HEK293 (cell line): ENCODE results near the gene NDRG3.
A peak's percentile ranks its signal among the peaks of the same experiment; 100 is the strongest.

ENCODE experiments used
- CTCF ChIA-PET: fragments of 350-600 bp; formaldehyde crosslinking; extraction: SDS; loops from one replicate; lab custom pipeline; 2021; ENCODE audit warnings: antibody characterized with exemption; lab: Yijun Ruan, JAX
- POLR2A ChIA-PET: fragments of 300-600 bp; formaldehyde crosslinking; extraction: SDS; loops from one replicate; lab custom pipeline; 2020; ENCODE audit warnings: antibody characterized with exemption, inconsistent platforms; lab: Yijun Ruan, JAX
- H3K27ac ChIP-seq: fragments of 200-500 bp; sonication (Bioruptor generic); 2 replicates; pipeline ENCODE4 v1.5.1; 2014; ENCODE audit warnings: low read depth, low read length, control low read depth, inconsistent platforms; ENCODE audit errors: extremely low read depth
- H3K36me3 ChIP-seq, 2 experiments: fragments of 200-500 bp in 1 of 2; sonication (Bioruptor generic) in 1 of 2; 1 replicate in 1 of 2; 2 replicates in 1 of 2; pipeline ENCODE4 v1.5.1; 2014 to 2017; ENCODE audit warnings: inconsistent platforms in 2 of 2, low read length in 2 of 2; ENCODE audit not compliant: control insufficient read depth in 2 of 2, insufficient read depth in 1 of 2
- H3K4me1 ChIP-seq: fragments of 200-500 bp; sonication (Bioruptor generic); 2 replicates; pipeline ENCODE4 v1.5.1; 2014; ENCODE audit warnings: mild to moderate bottlenecking, low read length, inconsistent platforms; ENCODE audit not compliant: control insufficient read depth, insufficient read depth
- H3K4me3 ChIP-seq: 2 replicates; pipeline ENCODE4 v1.5.1; 2011; ENCODE audit warnings: low read depth, mild to moderate bottlenecking, control low read depth, low read length, moderate library complexity
- H3K9me3 ChIP-seq: fragments of 200-500 bp; sonication (Bioruptor generic); 2 replicates; pipeline ENCODE4 v1.5.1; 2014; ENCODE audit warnings: low read depth, low read length, inconsistent platforms; ENCODE audit not compliant: control insufficient read depth, insufficient read depth
- AEBP2 ChIP-seq: fragments of 450-650 bp; formaldehyde crosslinking; IDR thresholded peaks from 2 replicates; pipeline ENCODE4 v1.5.1; 2016; ENCODE audit warnings: missing biosample characterization, missing genetic modification characterization, borderline replicate concordance
- BCL11B ChIP-seq: fragments of 450-650 bp; formaldehyde crosslinking; IDR thresholded peaks from 2 replicates; pipeline ENCODE4 v1.5.1; 2016; ENCODE audit warnings: low read depth, missing biosample characterization, missing genetic modification characterization
- BCL6B ChIP-seq: fragments of 450-650 bp; formaldehyde crosslinking; IDR thresholded peaks from 2 replicates; pipeline ENCODE4 v1.5.1; 2017; ENCODE audit warnings: missing biosample characterization, missing genetic modification characterization
- EGR2 ChIP-seq: fragments of 450-650 bp; formaldehyde crosslinking; IDR thresholded peaks from 2 replicates; pipeline ENCODE4 v1.5.1; 2016; ENCODE audit warnings: low read depth, missing biosample characterization, missing genetic modification characterization
- FEZF1 ChIP-seq: fragments of 450-650 bp; formaldehyde crosslinking; IDR thresholded peaks from 2 replicates; pipeline ENCODE4 v1.5.1; 2016; ENCODE audit warnings: missing biosample characterization, missing genetic modification characterization
- GLIS1 ChIP-seq: fragments of 450-650 bp; formaldehyde crosslinking; IDR thresholded peaks from 2 replicates; pipeline ENCODE4 v1.5.1; 2016; ENCODE audit warnings: missing biosample characterization, missing genetic modification characterization
- PBX3 ChIP-seq: sonication (generic); formaldehyde crosslinking; IDR thresholded peaks from 2 replicates; pipeline ENCODE4 v1.8.1; 2022; ENCODE audit warnings: mild to moderate bottlenecking, moderate library complexity, missing genetic modification reagents
- PRDM6 ChIP-seq: fragments of 450-650 bp; formaldehyde crosslinking; IDR thresholded peaks from 2 replicates; pipeline ENCODE4 v1.5.1; 2017; ENCODE audit warnings: missing biosample characterization, missing genetic modification characterization
- ZBTB26 ChIP-seq: fragments of 450-650 bp; formaldehyde crosslinking; optimal IDR thresholded peaks from 2 replicates; pipeline ENCODE3; 2016; ENCODE audit warnings: missing biosample characterization, mild to moderate bottlenecking, missing genetic modification characterization
- ZNF2 ChIP-seq: fragments of 450-650 bp; formaldehyde crosslinking; IDR thresholded peaks from 2 replicates; pipeline ENCODE4 v1.5.1; 2016; ENCODE audit warnings: missing biosample characterization, missing genetic modification characterization
- ZNF341 ChIP-seq: fragments of 450-650 bp; formaldehyde crosslinking; IDR thresholded peaks from 2 replicates; pipeline ENCODE4; 2016; ENCODE audit warnings: low read depth, missing biosample characterization, missing genetic modification characterization
- ZNF366 ChIP-seq: fragments of 450-650 bp; formaldehyde crosslinking; conservative IDR thresholded peaks from 2 replicates; pipeline ENCODE4 v1.5.1; 2016; ENCODE audit warnings: missing biosample characterization, missing genetic modification characterization
- ZNF600 ChIP-seq: fragments of 450-650 bp; formaldehyde crosslinking; IDR thresholded peaks from 2 replicates; pipeline ENCODE4 v1.5.1; 2016; ENCODE audit warnings: missing biosample characterization, missing genetic modification characterization
- ZNF654 ChIP-seq: fragments of 450-650 bp; formaldehyde crosslinking; IDR thresholded peaks from 2 replicates; pipeline ENCODE4 v1.5.1; 2016; ENCODE audit warnings: low read depth, missing biosample characterization, missing genetic modification characterization
- ZNF791 ChIP-seq: fragments of 450-650 bp; formaldehyde crosslinking; IDR thresholded peaks from 2 replicates; pipeline ENCODE4 v1.5.1; 2016; ENCODE audit warnings: missing biosample characterization, missing genetic modification characterization
- ZNF830 ChIP-seq: fragments of 450-650 bp; IDR thresholded peaks from 2 replicates; pipeline ENCODE4 v1.5.0; 2018; ENCODE audit warnings: missing biosample characterization, missing genetic modification characterization, low read depth, mild to moderate bottlenecking, moderate library complexity

The NDRG3 gene

GRCh38 chr20:36728986-36729385, 16.9 kb downstream of the NDRG3 start:
- TF ChIP-seq EGR2 = no peak
- TF ChIP-seq FEZF1 (tag by site-specific recombination) = no peak
- no peak for TF ChIP-seq PBX3 (CRISPR knock-in tag)
- TF ChIP-seq GLIS1 = no peak
- no peak for TF ChIP-seq ZBTB26 (tag by site-specific recombination)
- TF ChIP-seq ZNF654 = peak; percentile 37
- TF ChIP-seq BCL6B (tag by site-specific recombination) = no peak
- TF ChIP-seq ZNF791 (tag by site-specific recombination) = no peak
- no peak for TF ChIP-seq PRDM6 (tag by site-specific recombination)
- no peak for TF ChIP-seq ZNF830 (tag by site-specific recombination)
- TF ChIP-seq ZNF341 = no peak
- no peak for TF ChIP-seq AEBP2 (tag by site-specific recombination)
- 0 out of 2 replicates have a peak, but pooled peaks have one; percentile 18 for TF ChIP-seq ZNF366 (tag by site-specific recombination)
- no peak for TF ChIP-seq BCL11B (tag by site-specific recombination)
- Histone ChIP-seq H3K27ac (no peak overlapping the region), H3K4me1 (no peaks in the 10 kb centered on the region), H3K9me3 (no peaks in the 10 kb centered on the region), H3K4me3 (no peak overlapping the region), H3K36me3 (no peaks in the 10 kb centered on the region; a peak in 1 of 3 replicates)
- CTCF ChIA-PET = interaction anchor here (0.5 to 1.4 kb wide), 13 partner anchors 13 to 263 kb away, joined by 3 to 13 read pairs (median 3); no protein-coding TSS in a partner anchor
- POLR2A ChIA-PET = no interaction called here

GRCh38 chr20:36726168-36726567, 19.7 kb downstream of the NDRG3 start:
- Histone ChIP-seq H3K9me3 (no peaks in the 10 kb centered on the region), H3K36me3 (peaks cover 0 to 8% of the 10 kb centered on the region in 2 experiments; a peak in 2 of 3 replicates), H3K4me1 (no peaks in the 10 kb centered on the region), H3K27ac (no peak overlapping the region), H3K4me3 (no peak overlapping the region)
- TF ChIP-seq ZNF600 (tag by site-specific recombination) (0 out of 2 replicates have a peak, but pooled peaks have one; percentile 21), GLIS1 (no peak), ZNF2 (tag by site-specific recombination) (no peak)
- ChIA-PET POLR2A (no interaction called here), CTCF (no interaction called here)
